Embryonic facial prominence (tissue), 1 donor: ENCODE results near the gene SHOC2.

ENCODE experiments used
- DNase-seq: peaks from one replicate; pipeline ENCODE4 v3.0.0-alpha.2; 2016; ENCODE audit errors: extremely low spot score

SHOC2 gene

GRCh38 chr10:110983466-110983865, 64.1 kb downstream of the SHOC2 start:
- DNase-seq = no peak

GRCh38 chr10:110985497-110986275, 66.3 kb downstream of the SHOC2 start:
- no peak for DNase-seq

- DNase-seq = no peak
Observed at GRCh38 chr10:110989016-110989415, 69.6 kb downstream of the SHOC2 start.

- DNase-seq = no peak
Observed at GRCh38 chr10:110992006-110992800, 72.8 kb downstream of the SHOC2 start.

GRCh38 chr10:110993024-110993693, 73.8 kb downstream of the SHOC2 start:
- no peak for DNase-seq

- DNase-seq = no peak
Observed at GRCh38 chr10:110994406-110995086, 75.1 kb downstream of the SHOC2 start.

GRCh38 chr10:110995301-110995700, 75.9 kb downstream of the SHOC2 start:
- no peak for DNase-seq

GRCh38 chr10:110996256-110996655, 76.9 kb downstream of the SHOC2 start:
- no peak for DNase-seq

GRCh38 chr10:111004016-111004415, 84.6 kb downstream of the SHOC2 start:
- DNase-seq = no peak

- no peak for DNase-seq
Observed at GRCh38 chr10:111007486-111007885, 88.1 kb downstream of the SHOC2 start.

- no peak for DNase-seq
Observed at GRCh38 chr10:111015181-111015580, 95.8 kb downstream of the SHOC2 start.

GRCh38 chr10:111017098-111017497, 97.7 kb downstream of the SHOC2 start:
- DNase-seq = no peak

GRCh38 chr10:111018021-111018420, 98.6 kb downstream of the SHOC2 start:
- no peak for DNase-seq

GRCh38 chr10:111023060-111023459, 103.7 kb downstream of the SHOC2 start:
- DNase-seq = no peak

GRCh38 chr10:111030042-111030750, 110.8 kb downstream of the SHOC2 start:
- DNase-seq = no peak

- DNase-seq = no peak
Observed at GRCh38 chr10:111034598-111035310, 115.3 kb downstream of the SHOC2 start.

- DNase-seq = no peak
Observed at GRCh38 chr10:111035542-111035941, 116.1 kb downstream of the SHOC2 start.

- no peak for DNase-seq
Observed at GRCh38 chr10:111037858-111038257, 118.5 kb downstream of the SHOC2 start.

- no peak for DNase-seq
Observed at GRCh38 chr10:111039522-111039921, 120.1 kb downstream of the SHOC2 start.

GRCh38 chr10:111057006-111057405, 137.6 kb downstream of the SHOC2 start:
- no peak for DNase-seq
